ENCODE measurements around the gene KCNG1.

The KCNG1 gene

DNA sequence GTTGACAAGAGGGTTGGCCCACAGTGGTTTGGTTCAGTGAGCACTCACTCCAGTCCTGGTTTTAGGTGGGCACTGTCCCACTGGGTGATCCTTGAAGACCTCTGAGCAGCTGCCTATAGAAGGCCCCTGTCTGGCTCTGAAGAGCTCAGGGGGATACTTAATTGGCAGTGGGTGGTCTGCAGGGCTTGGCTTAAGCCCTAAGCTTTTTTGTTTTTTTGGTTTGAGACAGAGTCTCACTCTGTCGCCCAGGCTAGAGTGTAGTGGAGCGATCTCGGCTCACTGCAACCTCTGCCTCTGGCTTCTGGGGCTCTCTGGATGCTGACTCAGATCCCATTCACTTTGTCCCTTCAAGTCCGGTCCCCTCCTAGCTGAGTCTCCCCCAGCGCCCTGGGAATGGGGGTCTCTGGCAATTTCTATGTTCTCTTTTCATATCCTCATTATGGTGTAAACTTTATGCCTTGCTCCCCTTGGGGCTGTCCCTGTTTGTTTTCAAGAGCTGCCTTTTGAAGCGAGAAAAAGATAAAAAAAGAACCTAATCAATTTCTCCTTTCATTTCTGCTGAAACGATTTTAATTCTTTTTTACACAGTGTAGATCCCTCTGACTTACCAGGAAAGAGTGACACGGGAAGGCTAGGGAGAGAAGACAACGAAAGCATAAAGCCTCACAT, 12.2 kb upstream of the KCNG1 start:
- Histone ChIP-seq H3K9me2 (replicated peaks; ENCODE audit: insufficient read depth, low read length) (no peaks in the 10 kb centered on the region), H3K27ac (ENCODE audit: low read length) (no peak overlapping the region), H3K79me2 (ENCODE audit: low read length) (no peaks in the 10 kb centered on the region), H3K9me3 (replicated peaks; ENCODE audit: insufficient read depth, low read length) (no peaks in the 10 kb centered on the region), H2AFZ (ENCODE audit: low read length) (no peak overlapping the region), H3K9ac (ENCODE audit: low read length) (no peak overlapping the region), H3K4me2 (ENCODE audit: low read depth, low read length) (no peak overlapping the region), H3K4me3 (ENCODE audit: low read length) (no peak overlapping the region), H4K20me1 (ENCODE audit: insufficient read depth, low read length) (no peaks in the 10 kb centered on the region), H3K36me3 (replicated peaks; ENCODE audit: insufficient read depth, low read length) (no peaks in the 10 kb centered on the region), H3F3A (ENCODE audit: insufficient read depth, low read length) (no peaks in the 10 kb centered on the region), H3K4me1 (ENCODE audit: low read length) (no peaks in the 10 kb centered on the region), H3K27me3 (replicated peaks; ENCODE audit: insufficient read depth, low read length) (no peaks in the 10 kb centered on the region)
- no peak for DNase-seq
- TF ChIP-seq EZH2phosphoT487 (IDR thresholded peaks at IDR 0.05; ENCODE audit: low read length) (no peak), EZH2 (optimal IDR thresholded peaks at IDR 0.05; ENCODE audit: low read depth, low read length) (no peak)
- TF ChIP-seq, protein P1, sequence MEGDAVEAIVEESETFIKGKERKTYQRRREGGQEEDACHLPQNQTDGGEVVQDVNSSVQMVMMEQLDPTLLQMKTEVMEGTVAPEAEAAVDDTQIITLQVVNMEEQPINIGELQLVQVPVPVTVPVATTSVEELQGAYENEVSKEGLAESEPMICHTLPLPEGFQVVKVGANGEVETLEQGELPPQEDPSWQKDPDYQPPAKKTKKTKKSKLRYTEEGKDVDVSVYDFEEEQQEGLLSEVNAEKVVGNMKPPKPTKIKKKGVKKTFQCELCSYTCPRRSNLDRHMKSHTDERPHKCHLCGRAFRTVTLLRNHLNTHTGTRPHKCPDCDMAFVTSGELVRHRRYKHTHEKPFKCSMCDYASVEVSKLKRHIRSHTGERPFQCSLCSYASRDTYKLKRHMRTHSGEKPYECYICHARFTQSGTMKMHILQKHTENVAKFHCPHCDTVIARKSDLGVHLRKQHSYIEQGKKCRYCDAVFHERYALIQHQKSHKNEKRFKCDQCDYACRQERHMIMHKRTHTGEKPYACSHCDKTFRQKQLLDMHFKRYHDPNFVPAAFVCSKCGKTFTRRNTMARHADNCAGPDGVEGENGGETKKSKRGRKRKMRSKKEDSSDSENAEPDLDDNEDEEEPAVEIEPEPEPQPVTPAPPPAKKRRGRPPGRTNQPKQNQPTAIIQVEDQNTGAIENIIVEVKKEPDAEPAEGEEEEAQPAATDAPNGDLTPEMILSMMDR (IDR thresholded peaks at IDR 0.05; ENCODE audit: low read length) = no peak

DNA sequence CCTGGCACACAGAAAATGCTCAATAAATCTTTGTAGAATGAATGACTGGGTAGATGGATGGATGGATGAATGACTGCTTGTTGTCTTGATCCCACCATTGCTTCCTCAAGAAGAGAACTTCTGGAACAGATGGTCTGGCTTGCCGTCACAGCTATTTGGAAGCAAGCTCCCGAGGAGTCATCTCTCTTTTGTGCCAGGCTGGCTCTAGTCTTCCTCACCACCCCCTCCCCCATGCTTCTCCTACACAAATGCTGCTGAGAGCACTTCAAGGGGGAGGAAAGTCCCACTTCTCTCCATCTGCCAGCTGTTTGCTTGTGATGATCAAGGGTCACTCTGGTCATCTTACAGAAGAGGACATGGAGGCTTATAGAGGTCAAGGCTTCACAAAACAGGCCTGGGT, 11.6 kb upstream of the KCNG1 start:
- H2AFZ ChIP-seq (ENCODE audit: low read length) = no peak overlapping the region
- peaks cover 6% of the 10 kb centered on the region; the same call in 1 of the 2 replicates for H3K27me3 ChIP-seq (replicated peaks; ENCODE audit: insufficient read depth, low read length)
- no peak overlapping the region for H3K4me3 ChIP-seq (ENCODE audit: low read length)
- no peak overlapping the region for H3K27ac ChIP-seq (ENCODE audit: low read length)
- no peaks in the 10 kb centered on the region for H3K9me2 ChIP-seq (replicated peaks; ENCODE audit: insufficient read depth, low read length)
- no peaks in the 10 kb centered on the region for H3K9me3 ChIP-seq (replicated peaks; ENCODE audit: insufficient read depth, low read length)
- no peak overlapping the region for H3K9ac ChIP-seq (ENCODE audit: low read length)
- TF ChIP-seq EZH2 (optimal IDR thresholded peaks at IDR 0.05; ENCODE audit: low read depth, low read length) (no peak), EZH2phosphoT487 (IDR thresholded peaks at IDR 0.05; ENCODE audit: low read length) (no peak)
- TF ChIP-seq, protein P1 (IDR thresholded peaks at IDR 0.05; ENCODE audit: low read length) = no peak
- DNase-seq = no peak
- no peaks in the 10 kb centered on the region for H4K20me1 ChIP-seq (ENCODE audit: insufficient read depth, low read length)
- no peaks in the 10 kb centered on the region for H3K36me3 ChIP-seq (replicated peaks; ENCODE audit: insufficient read depth, low read length)
- no peaks in the 10 kb centered on the region for H3F3A ChIP-seq (ENCODE audit: insufficient read depth, low read length)
- no peaks in the 10 kb centered on the region for H3K4me1 ChIP-seq (ENCODE audit: low read length)
- no peaks in the 10 kb centered on the region for H3K79me2 ChIP-seq (ENCODE audit: low read length)
- H3K4me2 ChIP-seq (ENCODE audit: low read depth, low read length) = no peak overlapping the region

DNA sequence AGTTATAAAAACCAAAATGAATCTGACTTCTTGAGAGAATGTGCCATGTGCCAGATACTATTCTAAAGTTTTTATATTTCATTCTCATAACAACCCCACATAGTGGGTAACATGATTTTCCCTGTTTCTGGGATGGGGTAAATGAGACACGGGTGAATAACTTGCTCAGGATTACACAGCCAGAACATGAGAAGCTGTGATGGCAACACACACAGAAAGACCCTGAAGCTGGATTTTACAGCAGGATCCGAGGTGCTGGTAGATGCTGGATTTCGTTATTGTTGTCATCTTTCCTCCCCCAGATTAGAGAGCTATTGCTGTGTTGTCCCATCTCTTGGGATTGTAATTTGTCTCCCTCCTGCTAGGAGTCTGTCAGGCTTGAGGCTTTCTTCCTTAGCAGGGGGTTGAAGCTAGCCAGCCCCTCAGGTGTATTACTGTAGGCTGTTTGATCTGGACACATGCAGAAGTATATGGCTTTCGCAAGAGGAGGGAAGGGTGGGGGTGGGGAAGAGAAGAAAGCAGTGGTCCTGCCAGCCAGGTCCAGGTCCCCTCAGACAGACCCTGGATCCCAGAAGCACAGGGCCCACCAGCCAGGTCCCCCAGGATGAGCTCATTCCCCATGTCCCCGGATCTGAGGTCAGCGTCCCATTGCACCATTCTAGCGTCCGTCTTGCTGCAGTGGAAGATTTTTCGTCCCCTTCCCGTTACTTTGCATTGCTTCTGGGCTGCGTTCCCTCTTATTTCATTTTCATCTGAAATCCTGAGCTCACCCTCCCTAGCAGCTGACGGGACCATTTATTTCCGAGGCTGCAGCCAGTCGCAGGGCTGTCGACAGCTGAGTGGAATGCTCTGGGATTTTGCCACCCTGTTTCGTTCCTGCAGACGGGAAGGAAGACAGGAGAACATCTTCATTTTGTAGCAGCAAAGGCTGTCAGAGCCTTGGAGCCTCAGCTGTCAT, 7.3 kb upstream of the KCNG1 start:
- Histone ChIP-seq H3K4me2 (ENCODE audit: low read depth, low read length) (no peak overlapping the region), H3K9me3 (replicated peaks; ENCODE audit: insufficient read depth, low read length) (no peaks in the 10 kb centered on the region), H3K9ac (ENCODE audit: low read length) (no peak overlapping the region), H3K4me3 (ENCODE audit: low read length) (no peak overlapping the region), H3K36me3 (replicated peaks; ENCODE audit: insufficient read depth, low read length) (no peaks in the 10 kb centered on the region), H2AFZ (ENCODE audit: low read length) (no peak overlapping the region), H3K4me1 (ENCODE audit: low read length) (no peaks in the 10 kb centered on the region), H3K27me3 (replicated peaks; ENCODE audit: insufficient read depth, low read length) (peaks cover 20% of the 10 kb centered on the region), H4K20me1 (ENCODE audit: insufficient read depth, low read length) (no peaks in the 10 kb centered on the region), H3K79me2 (ENCODE audit: low read length) (no peaks in the 10 kb centered on the region), H3K9me2 (replicated peaks; ENCODE audit: insufficient read depth, low read length) (no peaks in the 10 kb centered on the region), H3F3A (ENCODE audit: insufficient read depth, low read length) (no peaks in the 10 kb centered on the region), H3K27ac (ENCODE audit: low read length) (no peak overlapping the region)
- TF ChIP-seq EZH2phosphoT487 (IDR thresholded peaks at IDR 0.05; ENCODE audit: low read length) (no peak), EZH2 (optimal IDR thresholded peaks at IDR 0.05; ENCODE audit: low read depth, low read length) (no peak)
- TF ChIP-seq, protein P1 (IDR thresholded peaks at IDR 0.05; ENCODE audit: low read length) = no peak
- DNase-seq = no peak
